ENCODE results near the gene PLXNA4. TPM values are rescaled to one million over a fixed set of nuclear protein-coding genes. Genes with fewer than 3 reads are reported as not detected.

PLXNA4 gene
- polyA plus RNA-seq, 2 donors = 0.44 to 0.55 TPM

DNA sequence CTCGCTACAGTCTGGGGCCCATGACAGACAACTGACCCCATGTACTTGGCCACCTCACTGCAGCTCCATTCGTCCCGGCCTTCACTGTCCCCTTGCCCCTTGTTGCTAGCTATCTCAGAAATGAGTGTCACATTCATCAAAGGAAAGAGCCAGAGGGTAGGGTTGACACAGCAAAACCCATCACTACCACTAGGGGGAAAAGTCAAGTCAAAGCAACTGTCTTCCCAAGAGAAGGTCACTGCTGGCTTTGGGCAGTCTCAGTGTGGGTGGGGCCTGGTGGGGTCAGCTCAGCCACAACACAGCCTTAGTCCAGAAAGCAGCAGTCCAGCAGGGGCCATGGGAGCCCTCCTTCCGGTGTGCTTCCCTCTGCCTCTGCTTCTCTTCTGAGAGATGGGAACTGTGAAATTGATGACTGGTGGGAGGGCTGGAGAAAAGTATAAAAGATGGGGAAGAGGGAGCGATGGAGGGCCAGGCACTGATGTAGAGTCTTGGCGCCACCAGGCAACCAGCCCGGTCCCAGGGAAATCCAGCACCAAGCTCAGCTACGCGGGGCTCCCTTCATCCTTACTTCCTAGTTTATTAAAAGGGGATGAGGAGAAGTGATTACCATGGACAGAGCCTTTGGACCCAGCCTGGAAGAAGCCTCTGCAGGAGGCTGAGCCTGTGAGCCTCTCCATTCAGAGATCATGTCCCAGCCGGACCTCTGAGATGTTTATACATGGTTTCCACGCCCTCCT is 58.0 kb downstream of the PLXNA4 start:
- H3K27me3 ChIP-seq (ENCODE audit: control insufficient read depth in 1 of 2, insufficient read depth in 2 of 2, low read length in 2 of 2) = no peaks in the 10 kb centered on the region
- no peaks in the 10 kb centered on the region for H3K36me3 ChIP-seq (ENCODE audit: control insufficient read depth in 2 of 2, insufficient read depth in 2 of 2, low read length in 1 of 2)
- no peaks in the 10 kb centered on the region for H3K9me3 ChIP-seq (ENCODE audit: control insufficient read depth in 2 of 2, insufficient read depth in 1 of 2, low read depth in 1 of 2, low read length in 1 of 2)
- no peaks in the 10 kb centered on the region for H3K4me1 ChIP-seq (ENCODE audit: control insufficient read depth in 2 of 2, insufficient read depth in 2 of 2, low read length in 1 of 2)
- H3K27ac ChIP-seq (ENCODE audit: low read depth in 2 of 2, low read length in 1 of 2) = no peak overlapping the region
- H3K4me3 ChIP-seq (ENCODE audit: low read depth in 1 of 2, low read length in 2 of 2) = no peak overlapping the region
- 79 to 84% methylated on average over 11 of the region's 11 CpGs for WGBS, 2 donors

DNA sequence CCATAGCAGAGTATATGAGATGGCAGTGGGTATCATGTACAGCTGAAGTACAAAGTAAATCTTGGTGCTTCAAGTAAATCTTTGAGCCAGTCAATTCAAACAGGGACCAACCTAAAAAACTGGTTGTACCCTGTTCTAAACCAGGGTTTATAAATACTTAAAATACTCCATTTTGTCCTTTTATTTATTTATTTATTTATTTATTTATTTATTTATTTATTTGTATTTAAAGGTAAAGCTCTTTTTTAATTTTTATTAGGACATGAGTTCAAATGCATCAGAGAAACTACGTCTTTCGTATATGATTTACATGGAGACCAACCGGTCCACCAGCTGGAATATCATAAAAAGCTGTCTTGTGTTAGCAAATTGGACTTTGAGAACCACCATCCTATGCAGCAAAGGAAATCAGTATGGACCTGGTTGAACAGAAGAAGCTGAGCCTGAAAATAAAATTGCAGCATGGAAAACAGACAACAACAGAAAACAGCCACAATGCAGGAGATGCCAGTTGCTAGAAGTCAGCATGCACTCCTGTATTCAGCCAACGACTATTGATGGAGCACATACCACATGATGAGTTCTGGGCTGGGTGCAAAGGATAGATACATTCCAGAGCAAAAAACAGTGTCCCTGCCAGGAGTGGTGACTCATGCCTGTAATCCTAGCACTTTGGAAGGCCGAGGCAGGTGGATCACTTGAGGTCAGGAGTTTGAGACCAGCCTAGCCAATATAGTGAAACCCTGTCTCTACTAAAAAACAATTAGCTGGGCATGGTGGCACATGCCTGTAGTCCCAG is 60.0 kb downstream of the PLXNA4 start:
- Histone ChIP-seq H3K36me3 (ENCODE audit: control insufficient read depth in 2 of 2, insufficient read depth in 2 of 2, low read length in 1 of 2) (no peaks in the 10 kb centered on the region), H3K4me3 (ENCODE audit: low read depth in 1 of 2, low read length in 2 of 2) (no peak overlapping the region), H3K27ac (ENCODE audit: low read depth in 2 of 2, low read length in 1 of 2) (no peak overlapping the region), H3K9me3 (ENCODE audit: control insufficient read depth in 2 of 2, insufficient read depth in 1 of 2, low read depth in 1 of 2, low read length in 1 of 2) (no peaks in the 10 kb centered on the region), H3K4me1 (ENCODE audit: control insufficient read depth in 2 of 2, insufficient read depth in 2 of 2, low read length in 1 of 2) (no peaks in the 10 kb centered on the region), H3K27me3 (ENCODE audit: control insufficient read depth in 1 of 2, insufficient read depth in 2 of 2, low read length in 2 of 2) (no peaks in the 10 kb centered on the region)
- WGBS, 2 donors = 69 to 72% methylated on average over 5 of the region's 5 CpGs

GRCh38 chr7:132515181-132515580 is 61.1 kb downstream of the PLXNA4 start:
- no peak overlapping the region for H3K4me3 ChIP-seq (ENCODE audit: low read depth in 1 of 2, low read length in 2 of 2)
- H3K4me1 ChIP-seq (ENCODE audit: control insufficient read depth in 2 of 2, insufficient read depth in 2 of 2, low read length in 1 of 2) = no peaks in the 10 kb centered on the region
- no peaks in the 10 kb centered on the region for H3K9me3 ChIP-seq (ENCODE audit: control insufficient read depth in 2 of 2, insufficient read depth in 1 of 2, low read depth in 1 of 2, low read length in 1 of 2)
- H3K36me3 ChIP-seq (ENCODE audit: control insufficient read depth in 2 of 2, insufficient read depth in 2 of 2, low read length in 1 of 2) = no peaks in the 10 kb centered on the region
- 86 to 88% methylated on average over 5 of the region's 5 CpGs for WGBS, 2 donors
- no peak overlapping the region for H3K27ac ChIP-seq (ENCODE audit: low read depth in 2 of 2, low read length in 1 of 2)
- H3K27me3 ChIP-seq (ENCODE audit: control insufficient read depth in 1 of 2, insufficient read depth in 2 of 2, low read length in 2 of 2) = no peaks in the 10 kb centered on the region

- H3K9me3 ChIP-seq (ENCODE audit: control insufficient read depth in 2 of 2, insufficient read depth in 1 of 2, low read depth in 1 of 2, low read length in 1 of 2) = no peaks in the 10 kb centered on the region
- no peaks in the 10 kb centered on the region for H3K36me3 ChIP-seq (ENCODE audit: control insufficient read depth in 2 of 2, insufficient read depth in 2 of 2, low read length in 1 of 2)
- 86% methylated on average over 1 of the region's 1 CpG for WGBS, 2 donors
- H3K4me1 ChIP-seq (ENCODE audit: control insufficient read depth in 2 of 2, insufficient read depth in 2 of 2, low read length in 1 of 2) = no peaks in the 10 kb centered on the region
- no peak overlapping the region for H3K4me3 ChIP-seq (ENCODE audit: low read depth in 1 of 2, low read length in 2 of 2)
- no peaks in the 10 kb centered on the region for H3K27me3 ChIP-seq (ENCODE audit: control insufficient read depth in 1 of 2, insufficient read depth in 2 of 2, low read length in 2 of 2)
- no peak overlapping the region for H3K27ac ChIP-seq (ENCODE audit: low read depth in 2 of 2, low read length in 1 of 2)
These were observed 61.8 kb downstream of the PLXNA4 start for GRCh38 chr7:132514430-132514829.

GRCh38 chr7:132511921-132512320 is 64.3 kb downstream of the PLXNA4 start:
- WGBS, 2 donors = 75 to 86% methylated on average over 8 of the region's 8 CpGs
- no peak overlapping the region for H3K4me3 ChIP-seq (ENCODE audit: low read depth in 1 of 2, low read length in 2 of 2)

GRCh38 chr7:132511387-132511786 is 64.9 kb downstream of the PLXNA4 start:
- H3K4me3 ChIP-seq (ENCODE audit: low read depth in 1 of 2, low read length in 2 of 2) = no peak overlapping the region
- 56 to 82% methylated on average over 3 of the region's 3 CpGs for WGBS, 2 donors
- no peaks in the 10 kb centered on the region for H3K27me3 ChIP-seq (ENCODE audit: control insufficient read depth in 1 of 2, insufficient read depth in 2 of 2, low read length in 2 of 2)
- H3K9me3 ChIP-seq (ENCODE audit: control insufficient read depth in 2 of 2, insufficient read depth in 1 of 2, low read depth in 1 of 2, low read length in 1 of 2) = no peaks in the 10 kb centered on the region
- H3K27ac ChIP-seq (ENCODE audit: low read depth in 2 of 2, low read length in 1 of 2) = no peak overlapping the region
- no peaks in the 10 kb centered on the region for H3K4me1 ChIP-seq (ENCODE audit: control insufficient read depth in 2 of 2, insufficient read depth in 2 of 2, low read length in 1 of 2)
- no peaks in the 10 kb centered on the region for H3K36me3 ChIP-seq (ENCODE audit: control insufficient read depth in 2 of 2, insufficient read depth in 2 of 2, low read length in 1 of 2)

More at GRCh38 chr7:132511921-132512320, 64.3 kb downstream of the PLXNA4 start:
- H3K27me3 ChIP-seq (ENCODE audit: control insufficient read depth in 1 of 2, insufficient read depth in 2 of 2, low read length in 2 of 2) = no peaks in the 10 kb centered on the region
- no peaks in the 10 kb centered on the region for H3K4me1 ChIP-seq (ENCODE audit: control insufficient read depth in 2 of 2, insufficient read depth in 2 of 2, low read length in 1 of 2)
- no peak overlapping the region for H3K27ac ChIP-seq (ENCODE audit: low read depth in 2 of 2, low read length in 1 of 2)
- no peaks in the 10 kb centered on the region for H3K36me3 ChIP-seq (ENCODE audit: control insufficient read depth in 2 of 2, insufficient read depth in 2 of 2, low read length in 1 of 2)
- H3K9me3 ChIP-seq (ENCODE audit: control insufficient read depth in 2 of 2, insufficient read depth in 1 of 2, low read depth in 1 of 2, low read length in 1 of 2) = no peaks in the 10 kb centered on the region

GRCh38 chr7:132509643-132510042 is 66.6 kb downstream of the PLXNA4 start:
- H3K27me3 ChIP-seq (ENCODE audit: control insufficient read depth in 1 of 2, insufficient read depth in 2 of 2, low read length in 2 of 2) = no peaks in the 10 kb centered on the region
- H3K9me3 ChIP-seq (ENCODE audit: control insufficient read depth in 2 of 2, insufficient read depth in 1 of 2, low read depth in 1 of 2, low read length in 1 of 2) = no peaks in the 10 kb centered on the region
- no peaks in the 10 kb centered on the region for H3K4me1 ChIP-seq (ENCODE audit: control insufficient read depth in 2 of 2, insufficient read depth in 2 of 2, low read length in 1 of 2)
- H3K27ac ChIP-seq (ENCODE audit: low read depth in 2 of 2, low read length in 1 of 2) = no peak overlapping the region
- H3K36me3 ChIP-seq (ENCODE audit: control insufficient read depth in 2 of 2, insufficient read depth in 2 of 2, low read length in 1 of 2) = no peaks in the 10 kb centered on the region
- H3K4me3 ChIP-seq (ENCODE audit: low read depth in 1 of 2, low read length in 2 of 2) = no peak overlapping the region
- WGBS, 2 donors = 55 to 56% methylated on average over 4 of the region's 4 CpGs

DNA sequence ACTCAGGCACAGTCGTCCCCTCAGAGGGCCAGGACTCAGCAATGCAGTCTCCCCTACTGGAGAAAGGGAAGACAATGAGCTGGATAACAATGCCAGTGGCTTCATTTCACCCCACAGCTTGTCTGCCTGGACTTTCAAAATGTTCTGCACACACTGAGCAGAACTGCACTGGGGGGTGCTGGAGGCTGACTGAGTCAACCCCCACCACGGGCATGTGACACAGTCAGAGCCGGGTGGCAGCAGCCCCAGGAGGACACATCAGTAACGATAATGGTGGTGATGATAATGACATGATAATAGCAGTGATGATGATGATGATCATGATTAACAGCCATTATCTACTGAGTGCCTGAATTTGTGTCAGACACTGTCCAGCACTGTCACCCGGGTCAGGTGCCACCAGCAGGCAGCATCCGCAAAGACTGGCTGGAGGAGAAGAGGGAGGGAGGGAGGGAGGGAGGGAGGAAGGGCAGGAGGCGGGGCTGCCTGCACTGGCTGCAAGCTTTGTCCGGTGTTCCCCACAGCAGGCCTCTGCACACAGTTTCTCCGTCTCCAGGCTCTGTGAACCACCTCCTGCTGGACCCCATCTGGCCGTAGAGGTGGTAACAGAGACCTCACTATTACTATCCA is 67.4 kb downstream of the PLXNA4 start:
- Histone ChIP-seq H3K9me3 (ENCODE audit: control insufficient read depth in 2 of 2, insufficient read depth in 1 of 2, low read depth in 1 of 2, low read length in 1 of 2) (no peaks in the 10 kb centered on the region), H3K27ac (ENCODE audit: low read depth in 2 of 2, low read length in 1 of 2) (no peak overlapping the region), H3K4me1 (ENCODE audit: control insufficient read depth in 2 of 2, insufficient read depth in 2 of 2, low read length in 1 of 2) (no peaks in the 10 kb centered on the region), H3K27me3 (ENCODE audit: control insufficient read depth in 1 of 2, insufficient read depth in 2 of 2, low read length in 2 of 2) (no peaks in the 10 kb centered on the region), H3K36me3 (ENCODE audit: control insufficient read depth in 2 of 2, insufficient read depth in 2 of 2, low read length in 1 of 2) (no peaks in the 10 kb centered on the region), H3K4me3 (ENCODE audit: low read depth in 1 of 2, low read length in 2 of 2) (no peak overlapping the region)
- 49 to 50% methylated on average over 10 of the region's 10 CpGs for WGBS, 2 donors

- Histone ChIP-seq H3K27ac (ENCODE audit: low read depth in 2 of 2, low read length in 1 of 2) (no peak overlapping the region), H3K9me3 (ENCODE audit: control insufficient read depth in 2 of 2, insufficient read depth in 1 of 2, low read depth in 1 of 2, low read length in 1 of 2) (no peaks in the 10 kb centered on the region), H3K4me3 (ENCODE audit: low read depth in 1 of 2, low read length in 2 of 2) (no peak overlapping the region), H3K27me3 (ENCODE audit: control insufficient read depth in 1 of 2, insufficient read depth in 2 of 2, low read length in 2 of 2) (no peaks in the 10 kb centered on the region), H3K4me1 (ENCODE audit: control insufficient read depth in 2 of 2, insufficient read depth in 2 of 2, low read length in 1 of 2) (no peaks in the 10 kb centered on the region), H3K36me3 (ENCODE audit: control insufficient read depth in 2 of 2, insufficient read depth in 2 of 2, low read length in 1 of 2) (no peaks in the 10 kb centered on the region)
- WGBS, 2 donors = 79% methylated on average over 11 of the region's 11 CpGs
These were observed 71.4 kb downstream of the PLXNA4 start for GRCh38 chr7:132504852-132505251.

Data from esophagus (tissue), 2 donors.